NB4 (cell line): ENCODE measurements around the gene DHRS7.

ENCODE experiments used
- DNase-seq: peaks from one replicate; pipeline ENCODE4 v3.0.0; 2010; ENCODE audit warnings: low read depth
- H3K4me3 ChIP-seq: one replicate; pipeline ENCODE4 v1.5.1; 2011; ENCODE audit warnings: mild to moderate bottlenecking, low read depth, low read length, moderate library complexity
- MYC ChIP-seq: IDR thresholded peaks from 2 replicates; pipeline ENCODE4 v1.6.1; 2011; ENCODE audit warnings: low read depth, low read length
- POLR2A ChIP-seq: IDR thresholded peaks from 2 replicates; pipeline ENCODE4 v1.6.1; 2011; ENCODE audit warnings: mild to moderate bottlenecking; ENCODE audit not compliant: insufficient read length; ENCODE audit errors: extremely low read depth
- TF ChIP-seq, protein P1 (sequence below): IDR thresholded peaks from one replicate; pipeline ENCODE4 v1.5.1; 2012; ENCODE audit warnings: low read depth, low read length
- TF ChIP-seq, protein P2 (sequence below): IDR thresholded peaks from 2 replicates; pipeline ENCODE4 v1.6.1; 2011; ENCODE audit warnings: low read depth, low read length

DHRS7 gene

DNA sequence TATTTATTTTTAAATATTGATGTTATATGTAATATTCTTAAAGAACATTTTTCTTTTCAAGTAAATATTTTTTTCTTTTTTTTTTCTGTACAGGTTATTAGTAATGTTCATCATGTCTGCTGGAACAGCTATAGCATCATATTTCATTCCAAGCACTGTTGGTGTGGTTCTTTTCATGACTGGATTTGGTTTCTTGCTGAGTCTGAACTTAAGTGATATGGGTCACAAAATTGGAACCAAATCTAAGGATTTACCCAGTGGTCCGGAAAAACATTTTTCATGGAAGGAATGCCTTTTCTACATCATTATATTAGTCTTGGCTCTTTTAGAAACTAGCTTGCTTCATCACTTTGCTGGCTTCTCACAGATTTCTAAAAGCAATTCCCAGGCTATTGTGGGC lies 50.3 kb downstream of the DHRS7 start:
- TF ChIP-seq, protein P1, sequence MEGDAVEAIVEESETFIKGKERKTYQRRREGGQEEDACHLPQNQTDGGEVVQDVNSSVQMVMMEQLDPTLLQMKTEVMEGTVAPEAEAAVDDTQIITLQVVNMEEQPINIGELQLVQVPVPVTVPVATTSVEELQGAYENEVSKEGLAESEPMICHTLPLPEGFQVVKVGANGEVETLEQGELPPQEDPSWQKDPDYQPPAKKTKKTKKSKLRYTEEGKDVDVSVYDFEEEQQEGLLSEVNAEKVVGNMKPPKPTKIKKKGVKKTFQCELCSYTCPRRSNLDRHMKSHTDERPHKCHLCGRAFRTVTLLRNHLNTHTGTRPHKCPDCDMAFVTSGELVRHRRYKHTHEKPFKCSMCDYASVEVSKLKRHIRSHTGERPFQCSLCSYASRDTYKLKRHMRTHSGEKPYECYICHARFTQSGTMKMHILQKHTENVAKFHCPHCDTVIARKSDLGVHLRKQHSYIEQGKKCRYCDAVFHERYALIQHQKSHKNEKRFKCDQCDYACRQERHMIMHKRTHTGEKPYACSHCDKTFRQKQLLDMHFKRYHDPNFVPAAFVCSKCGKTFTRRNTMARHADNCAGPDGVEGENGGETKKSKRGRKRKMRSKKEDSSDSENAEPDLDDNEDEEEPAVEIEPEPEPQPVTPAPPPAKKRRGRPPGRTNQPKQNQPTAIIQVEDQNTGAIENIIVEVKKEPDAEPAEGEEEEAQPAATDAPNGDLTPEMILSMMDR, result no peak
- TF ChIP-seq, protein P2, sequence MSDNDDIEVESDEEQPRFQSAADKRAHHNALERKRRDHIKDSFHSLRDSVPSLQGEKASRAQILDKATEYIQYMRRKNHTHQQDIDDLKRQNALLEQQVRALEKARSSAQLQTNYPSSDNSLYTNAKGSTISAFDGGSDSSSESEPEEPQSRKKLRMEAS, result no peak
- TF ChIP-seq MYC, result no peak
- TF ChIP-seq POLR2A, result no peak
- no peak for DNase-seq
- H3K4me3 ChIP-seq, result no peak overlapping the region

DNA sequence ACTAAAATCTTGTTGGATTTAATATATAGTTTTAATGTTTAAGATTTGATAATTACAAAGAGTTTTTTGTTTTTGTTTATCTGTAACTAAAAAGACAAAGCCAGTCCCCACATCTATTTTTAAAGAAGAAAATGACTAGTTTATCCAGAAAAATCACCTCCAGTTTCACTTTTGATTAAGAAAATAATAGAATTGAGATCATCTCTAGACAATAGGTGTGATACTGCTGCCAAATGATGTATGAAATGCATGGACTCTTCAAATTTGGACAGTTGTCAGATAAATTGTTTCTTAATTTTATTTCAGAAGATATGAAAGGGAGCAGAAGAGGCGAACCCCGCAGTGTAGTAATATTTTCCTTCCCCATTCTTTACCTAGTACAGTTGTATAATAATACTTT lies 53.5 kb downstream of the DHRS7 start:
- TF ChIP-seq, protein P1, result no peak
- TF ChIP-seq MYC (no peak), POLR2A (no peak)
- TF ChIP-seq, protein P2, result no peak
- no peak for DNase-seq
- no peak overlapping the region for H3K4me3 ChIP-seq

DNA sequence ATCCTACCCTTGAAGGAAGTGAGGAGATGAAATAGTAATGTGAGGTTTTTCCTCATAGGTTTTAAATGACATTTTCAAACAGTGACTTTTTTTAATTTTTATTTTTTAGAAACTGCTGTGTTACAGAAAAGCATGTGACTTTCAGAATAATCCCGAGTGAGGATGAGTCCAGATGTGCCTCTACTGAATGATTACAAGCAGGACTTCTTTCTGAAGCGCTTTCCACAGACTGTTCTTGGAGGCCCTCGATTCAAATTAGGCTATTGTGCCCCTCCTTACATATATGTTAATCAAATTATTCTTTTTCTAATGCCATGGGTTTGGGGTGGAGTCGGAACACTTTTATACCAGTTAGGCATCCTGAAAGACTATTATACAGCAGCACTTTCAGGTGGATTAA lies 57.7 kb downstream of the DHRS7 start:
- DNase-seq, result no peak
- TF ChIP-seq, protein P2, result no peak
- TF ChIP-seq MYC (no peak), POLR2A (no peak)
- TF ChIP-seq, protein P1, result no peak
- no peak overlapping the region for H3K4me3 ChIP-seq

DNA sequence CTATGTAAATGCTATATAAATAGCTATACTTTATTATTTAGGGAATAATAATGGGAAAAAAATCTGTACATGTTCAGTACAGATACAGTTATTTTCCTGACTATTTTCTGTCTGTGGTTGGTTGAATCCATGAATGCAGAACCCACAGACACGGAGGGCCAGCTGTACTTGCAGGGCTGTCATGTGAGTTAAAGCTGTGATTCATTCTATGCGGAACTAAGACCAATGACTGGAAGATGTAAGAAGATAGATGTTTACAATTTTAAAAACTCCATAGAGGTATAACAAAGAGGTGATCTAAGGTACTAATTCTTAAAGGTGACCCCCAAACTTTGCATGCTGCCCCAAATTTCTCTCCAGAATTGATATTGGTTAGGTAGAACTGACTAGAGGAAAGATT lies 58.9 kb downstream of the DHRS7 start:
- H3K4me3 ChIP-seq, result no peak overlapping the region
- TF ChIP-seq, protein P2, result no peak
- TF ChIP-seq POLR2A (no peak), MYC (no peak)
- TF ChIP-seq, protein P1, result no peak
- DNase-seq, result no peak

DNA sequence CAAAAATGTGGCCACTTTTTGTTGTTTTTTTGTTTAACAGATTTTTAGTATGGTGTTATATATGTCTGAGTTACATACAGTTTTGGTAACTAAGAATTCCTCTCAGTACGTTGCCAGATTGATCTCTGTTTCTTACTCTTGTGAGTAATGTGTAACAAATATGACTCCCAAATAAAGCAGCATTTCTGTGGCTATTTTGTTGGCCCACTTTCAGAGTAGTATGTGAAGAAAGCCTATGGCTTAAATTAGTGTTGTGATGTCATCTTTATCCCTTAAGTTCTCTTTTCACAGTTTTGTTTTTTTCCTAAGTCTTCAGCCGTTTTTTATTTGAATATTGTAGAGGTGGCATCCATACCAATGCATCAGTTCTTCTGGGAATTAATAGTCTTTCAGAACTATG lies 62.8 kb downstream of the DHRS7 start:
- DNase-seq, result no peak

More for the DNA sequence above, 62.8 kb downstream of the DHRS7 start:
- no peak overlapping the region for H3K4me3 ChIP-seq
- no peak for TF ChIP-seq POLR2A
- TF ChIP-seq, protein P1, result no peak
- no peak for TF ChIP-seq MYC
- TF ChIP-seq, protein P2, result no peak
